Panc1 (cell line): ENCODE measurements around the gene PLEKHO2. TPM values are rescaled to one million over a fixed set of nuclear protein-coding genes. Genes with fewer than 3 reads are reported as not detected.

Source experiments
- ATAC-seq: fragments of 200-7000 bp; cut with Tn5 transposase; 2 replicates; pipeline ENCODE4 v1.9.1; 2020; ENCODE audit warnings: mild to moderate bottlenecking, moderate library complexity
- BruUV-seq: library from RNA; stranded (reverse); fragments of 400-500 nt; replicated peaks from 2 replicates; lab custom pipeline; 2021; lab: Mats Ljungman, UMichigan
- CTCF ChIA-PET: fragments of 300-600 bp; sonication (Branson Sonifier 250); formaldehyde crosslinking; loops from one replicate; lab custom pipeline; 2022; ENCODE audit warnings: antibody characterized with exemption; lab: Charles Lee
- POLR2A ChIA-PET: fragments of 300-600 bp; sonication (Branson Sonifier 250); formaldehyde crosslinking; loops from one replicate; lab custom pipeline; 2022; ENCODE audit warnings: antibody characterized with exemption; lab: Charles Lee
- DNase-seq: peaks from one replicate; pipeline ENCODE4 v3.0.0-alpha.2; 2010; ENCODE audit warnings: low read depth, low spot score
- H3K27ac ChIP-seq: 2 replicates; pipeline ENCODE4 v1.5.1; 2011; ENCODE audit warnings: mild to moderate bottlenecking, low read length, inconsistent platforms
- H3K27me3 ChIP-seq: fragments of 200-500 bp; sonication (Bioruptor generic); 2 replicates; pipeline ENCODE4 v1.6.0; 2014; ENCODE audit warnings: low read length, inconsistent platforms; ENCODE audit not compliant: control insufficient read depth, insufficient read depth
- H3K36me3 ChIP-seq: fragments of 200-500 bp; sonication (Bioruptor generic); 2 replicates; pipeline ENCODE4 v1.5.1; 2014; ENCODE audit warnings: inconsistent platforms, mild to moderate bottlenecking, low read length, moderate library complexity; ENCODE audit not compliant: control insufficient read depth, insufficient read depth
- H3K4me1 ChIP-seq: 2 replicates; pipeline ENCODE4 v1.5.1; 2011; ENCODE audit warnings: inconsistent platforms, mild to moderate bottlenecking, low read length, moderate library complexity; ENCODE audit not compliant: control insufficient read depth, insufficient read depth
- H3K4me3 ChIP-seq, 2 experiments: 2 replicates each; pipeline ENCODE4 v1.5.1; 2011 to 2012; ENCODE audit warnings: low read depth in 2 of 2, low read length in 2 of 2, mild to moderate bottlenecking in 2 of 2, inconsistent platforms in 1 of 2, moderate library complexity in 1 of 2
- H3K9me3 ChIP-seq: fragments of 200-500 bp; sonication (Bioruptor generic); 2 replicates; pipeline ENCODE4 v1.5.1; 2014; ENCODE audit warnings: low read depth, mild to moderate bottlenecking, inconsistent platforms, low read length, moderate library complexity; ENCODE audit not compliant: control insufficient read depth, insufficient read depth
- CTCF ChIP-seq: fragments of 450-650 bp; IDR thresholded peaks from 2 replicates; pipeline ENCODE4 v1.5.1; 2017; ENCODE audit warnings: mild to moderate bottlenecking
- POLR2AphosphoS5 ChIP-seq: IDR thresholded peaks from 2 replicates; pipeline ENCODE4 v1.6.1; 2012; ENCODE audit warnings: mild to moderate bottlenecking, low read depth, low read length, moderate library complexity
- REST ChIP-seq, 2 experiments: IDR thresholded peaks; 2 replicates each; pipeline ENCODE4 v1.6.1; 2011 to 2012; ENCODE audit warnings: low read depth in 2 of 2, control low read depth in 1 of 2, low read length in 1 of 2, mild to moderate bottlenecking in 1 of 2, moderate library complexity in 1 of 2; ENCODE audit not compliant: insufficient read depth in 1 of 2
- SIN3A ChIP-seq: IDR thresholded peaks from 2 replicates; pipeline ENCODE4 v1.6.1; 2012; ENCODE audit warnings: low read depth, mild to moderate bottlenecking, low read length, moderate library complexity, borderline replicate concordance; ENCODE audit not compliant: insufficient read depth
- TCF7L2 ChIP-seq: IDR thresholded peaks from 2 replicates; pipeline ENCODE4 v1.6.1; 2011; ENCODE audit warnings: mild to moderate bottlenecking, low read depth, low read length, inconsistent platforms
- in situ Hi-C: cut with HindIII; loops from 2 replicates; pipeline ENCODE4 v1.10.0; 2016; ENCODE audit warnings: low sequenced_read_pairs, low pct_unique_long_range_greater_than_20kb
- intact Hi-C: fragments of 100-400 bp; cut with micrococcal nuclease; formaldehyde crosslinking; loops from one replicate; pipeline ENCODE4 v1.10.0; 2022; ENCODE audit not compliant: unreplicated experiment
- total RNA-seq: library from RNA; stranded (reverse); gene quantifications from one replicate; pipeline ENCODE4 v1.2.1, GENCODE V29; 2021; ENCODE audit not compliant: unreplicated experiment

Gene PLEKHO2
- total RNA-seq, 1 experiment from 2014 or later = 11.1 TPM

GRCh38 chr15:64903326-64903950 lies 61.7 kb downstream of the PLEKHO2 start:
- peaks cover 7% of the 10 kb centered on the region; the same call in 1 of the 2 replicates for H3K9me3 ChIP-seq
- H3K27me3 ChIP-seq = 0 out of 2 replicates have a peak, but pooled peaks cover 2% of the 10 kb centered on the region
- POLR2A ChIA-PET = interaction anchor here (0.6 kb wide), 1 partner anchor 20 kb away, joined by 3 read pairs; no protein-coding TSS in a partner anchor
- in situ Hi-C loops = no loop called here
- no peak overlapping the region for H3K4me3 ChIP-seq
- ATAC-seq (no peak), DNase-seq (no peak)
- H3K27ac ChIP-seq = no peak overlapping the region
- intact Hi-C loops = no loop called here
- no TSS peak for BruUV-seq
- TF ChIP-seq POLR2AphosphoS5 (no peak), CTCF (no peak), REST (IDR thresholded peaks at IDR 0.05; ENCODE audit: insufficient read depth in 1 of 2, low read depth in 2 of 2, low read length in 1 of 2) (no peak), TCF7L2 (no peak), SIN3A (no peak)
- CTCF ChIA-PET = no interaction called here
- H3K36me3 ChIP-seq = no peaks in the 10 kb centered on the region
- H3K4me1 ChIP-seq = no peaks in the 10 kb centered on the region

- CTCF ChIA-PET = no interaction called here
- H3K4me3 ChIP-seq = no peak overlapping the region
- intact Hi-C loops = no loop called here
These were observed 62.5 kb downstream of the PLEKHO2 start for GRCh38 chr15:64904189-64904588.

More at GRCh38 chr15:64904189-64904588, 62.5 kb downstream of the PLEKHO2 start:
- DNase-seq (no peak), ATAC-seq (peak; percentile 19; the same call in 1 of the 2 replicates)
- Histone ChIP-seq H3K36me3 (no peaks in the 10 kb centered on the region), H3K27me3 (0 out of 2 replicates have a peak, but pooled peaks cover 2% of the 10 kb centered on the region), H3K27ac (no peak overlapping the region), H3K4me1 (no peaks in the 10 kb centered on the region), H3K9me3 (peaks cover 7% of the 10 kb centered on the region; the same call in 1 of the 2 replicates)
- BruUV-seq = no TSS peak
- in situ Hi-C loops = no loop called here
- TF ChIP-seq SIN3A (no peak), REST (IDR thresholded peaks at IDR 0.05; ENCODE audit: insufficient read depth in 1 of 2, low read depth in 2 of 2, low read length in 1 of 2) (no peak), POLR2AphosphoS5 (no peak), CTCF (no peak)
- POLR2A ChIA-PET = interaction anchor here (0.6 kb wide), 1 partner anchor 21 kb away, joined by 3 read pairs; no protein-coding TSS in a partner anchor
